HG02852 (cell line): Measurements from ENCODE around the gene ST3GAL3.

ENCODE experiments used
- ATAC-seq: cut with Tn5 transposase; IDR thresholded peaks from one replicate; pipeline ENCODE4 v1.9.1; 2021; ENCODE audit warnings: mild to moderate bottlenecking, moderate library complexity; ENCODE audit not compliant: unreplicated experiment

The ST3GAL3 gene

GRCh38 chr1:43935711-43936427 lies 228.5 kb downstream of the ST3GAL3 start:
- ATAC-seq: no peak

- no peak for ATAC-seq
Observed at GRCh38 chr1:43936431-43937151, 229.3 kb downstream of the ST3GAL3 start.

GRCh38 chr1:43937179-43937865 lies 230.0 kb downstream of the ST3GAL3 start:
- no peak for ATAC-seq

GRCh38 chr1:43938383-43938782 lies 231.0 kb downstream of the ST3GAL3 start:
- ATAC-seq: no peak

GRCh38 chr1:43938892-43939587 lies 231.7 kb downstream of the ST3GAL3 start:
- ATAC-seq: no peak

- ATAC-seq: no peak
Observed at GRCh38 chr1:43942411-43942810, 235.1 kb downstream of the ST3GAL3 start.

GRCh38 chr1:43944860-43945259 lies 237.5 kb downstream of the ST3GAL3 start:
- no peak for ATAC-seq

- ATAC-seq: no peak
Observed at GRCh38 chr1:43945674-43946235, 238.4 kb downstream of the ST3GAL3 start.

- peak; percentile 91 for ATAC-seq
Observed at GRCh38 chr1:43946236-43947060, 239.1 kb downstream of the ST3GAL3 start, which contains the start of gene IPO13. IPO13 (plus strand) TSS chr1:43946950; CDS start chr1:43947601, 651 bp downstream.

GRCh38 chr1:43947061-43947873 lies 239.9 kb downstream of the ST3GAL3 start:
- ATAC-seq: peak; percentile 21

- no peak for ATAC-seq
Observed at GRCh38 chr1:43947874-43948437, 240.6 kb downstream of the ST3GAL3 start.

GRCh38 chr1:43949678-43950077 lies 242.3 kb downstream of the ST3GAL3 start:
- no peak for ATAC-seq

GRCh38 chr1:43951021-43951985 lies 244.0 kb downstream of the ST3GAL3 start:
- no peak for ATAC-seq

- ATAC-seq: no peak
Observed at GRCh38 chr1:43952731-43953346, 245.5 kb downstream of the ST3GAL3 start.

GRCh38 chr1:43953361-43953760 lies 246.0 kb downstream of the ST3GAL3 start:
- ATAC-seq: no peak

GRCh38 chr1:43954036-43954435 lies 246.7 kb downstream of the ST3GAL3 start:
- ATAC-seq: no peak

GRCh38 chr1:43956234-43956633 lies 248.9 kb downstream of the ST3GAL3 start:
- ATAC-seq: no peak
